ENCODE results near the gene SLC8A1.

Gene SLC8A1

GRCh38 chr2:40386177-40386576, 65.7 kb downstream of the SLC8A1 start:
- DNase-seq (ENCODE audit: low spot score) = no peak

- DNase-seq (ENCODE audit: low spot score) = no peak
These were observed 67.2 kb downstream of the SLC8A1 start for GRCh38 chr2:40384714-40385113.

GRCh38 chr2:40384233-40384632, 67.7 kb downstream of the SLC8A1 start:
- DNase-seq (ENCODE audit: low spot score) = no peak

- no peak for DNase-seq (ENCODE audit: low spot score)
These were observed 71.2 kb downstream of the SLC8A1 start for GRCh38 chr2:40380721-40381120.

GRCh38 chr2:40380041-40380440, 71.8 kb downstream of the SLC8A1 start:
- no peak for DNase-seq (ENCODE audit: low spot score)

GRCh38 chr2:40374543-40375240, 77.2 kb downstream of the SLC8A1 start:
- DNase-seq (ENCODE audit: low spot score) = no peak

GRCh38 chr2:40373111-40373510, 78.8 kb downstream of the SLC8A1 start:
- DNase-seq (ENCODE audit: low spot score) = no peak

GRCh38 chr2:40372283-40372985, 79.5 kb downstream of the SLC8A1 start:
- DNase-seq (ENCODE audit: low spot score) = no peak

- no peak for DNase-seq (ENCODE audit: low spot score)
These were observed 80.2 kb downstream of the SLC8A1 start for GRCh38 chr2:40371525-40372282.

- DNase-seq (ENCODE audit: low spot score) = no peak
These were observed 81.9 kb downstream of the SLC8A1 start for GRCh38 chr2:40370007-40370395.

- DNase-seq (ENCODE audit: low spot score) = no peak
These were observed 82.5 kb downstream of the SLC8A1 start for GRCh38 chr2:40369267-40370006.

GRCh38 chr2:40367652-40368051, 84.2 kb downstream of the SLC8A1 start:
- no peak for DNase-seq (ENCODE audit: low spot score)

- no peak for DNase-seq (ENCODE audit: low spot score)
These were observed 84.9 kb downstream of the SLC8A1 start for GRCh38 chr2:40367032-40367431.

- no peak for DNase-seq (ENCODE audit: low spot score)
These were observed 87.6 kb downstream of the SLC8A1 start for GRCh38 chr2:40364151-40364874.

GRCh38 chr2:40363631-40364030, 88.3 kb downstream of the SLC8A1 start:
- peak; percentile 15 for DNase-seq (ENCODE audit: low spot score)

- DNase-seq (ENCODE audit: low spot score) = no peak
These were observed 88.7 kb downstream of the SLC8A1 start for GRCh38 chr2:40363231-40363630.

GRCh38 chr2:40361478-40361877, 90.4 kb downstream of the SLC8A1 start:
- DNase-seq (ENCODE audit: low spot score) = no peak

GRCh38 chr2:40360652-40361051, 91.2 kb downstream of the SLC8A1 start:
- peak; percentile 19 for DNase-seq (ENCODE audit: low spot score)

- DNase-seq (ENCODE audit: low spot score) = no peak
These were observed 92.1 kb downstream of the SLC8A1 start for GRCh38 chr2:40359811-40360210.

- no peak for DNase-seq (ENCODE audit: low spot score)
These were observed 93.1 kb downstream of the SLC8A1 start for GRCh38 chr2:40358783-40359182.

GRCh38 chr2:40357667-40358066, 94.2 kb downstream of the SLC8A1 start:
- DNase-seq (ENCODE audit: low spot score) = no peak

GRCh38 chr2:40355451-40355850, 96.4 kb downstream of the SLC8A1 start:
- DNase-seq (ENCODE audit: low spot score) = no peak
